ENCODE measurements around the gene LONP2.

LONP2 gene

GRCh38 chr16:48280546-48280945 lies 36.4 kb downstream of the LONP2 start:
- peaks cover 12% of the 10 kb centered on the region for H3K4me1 ChIP-seq (ENCODE audit: low read length)
- H3K9ac ChIP-seq (ENCODE audit: low read length), result no peak overlapping the region
- peaks cover 13% of the 10 kb centered on the region for H3K36me3 ChIP-seq (replicated peaks; ENCODE audit: low read depth, low read length)
- no peak overlapping the region for H2AFZ ChIP-seq (ENCODE audit: low read depth, low read length)
- H3K27me3 ChIP-seq (ENCODE audit: low read depth, low read length), result no peaks in the 10 kb centered on the region
- no peaks in the 10 kb centered on the region for H3K9me3 ChIP-seq (ENCODE audit: insufficient read depth, low read length)
- 0 out of 2 replicates have a peak, but pooled peaks cover 6% of the 10 kb centered on the region for H4K20me1 ChIP-seq (ENCODE audit: insufficient read depth, low read length)
- H3K4me2 ChIP-seq (ENCODE audit: low read length), result peak overlapping the region; percentile 4; the same call in 1 of the 2 replicates
- H3K27ac ChIP-seq (ENCODE audit: low read length), result no peak overlapping the region
- TF ChIP-seq CTCF (IDR thresholded peaks at IDR 0.05; ENCODE audit: low read depth, low read length), result no peak
- TF ChIP-seq EZH2phosphoT487 (IDR thresholded peaks at IDR 0.05; ENCODE audit: low read depth), result no peak
- no peak overlapping the region for H3K4me3 ChIP-seq (ENCODE audit: low read length)
- H3K79me2 ChIP-seq (ENCODE audit: low read length), result no peaks in the 10 kb centered on the region

GRCh38 chr16:48282636-48283263 lies 38.6 kb downstream of the LONP2 start:
- peaks cover 6% of the 10 kb centered on the region; the same call in 1 of the 2 replicates for H3K9me3 ChIP-seq (ENCODE audit: insufficient read depth, low read length)
- no peak overlapping the region for H3K4me2 ChIP-seq (ENCODE audit: low read length)
- H4K20me1 ChIP-seq (ENCODE audit: insufficient read depth, low read length), result 0 out of 2 replicates have a peak, but pooled peaks cover 6% of the 10 kb centered on the region
- H3K79me2 ChIP-seq (ENCODE audit: low read length), result peaks cover 3% of the 10 kb centered on the region; the same call in 1 of the 2 replicates
- no peak overlapping the region for H2AFZ ChIP-seq (ENCODE audit: low read depth, low read length)
- no peak overlapping the region for H3K27ac ChIP-seq (ENCODE audit: low read length)
- TF ChIP-seq EZH2phosphoT487 (IDR thresholded peaks at IDR 0.05; ENCODE audit: low read depth) (no peak), CTCF (IDR thresholded peaks at IDR 0.05; ENCODE audit: low read depth, low read length) (no peak)
- H3K4me1 ChIP-seq (ENCODE audit: low read length), result peaks cover 12% of the 10 kb centered on the region
- H3K9ac ChIP-seq (ENCODE audit: low read length), result no peak overlapping the region
- no peaks in the 10 kb centered on the region for H3K27me3 ChIP-seq (ENCODE audit: low read depth, low read length)
- H3K36me3 ChIP-seq (replicated peaks; ENCODE audit: low read depth, low read length), result peaks cover 27% of the 10 kb centered on the region
- H3K4me3 ChIP-seq (ENCODE audit: low read length), result no peak overlapping the region

DNA sequence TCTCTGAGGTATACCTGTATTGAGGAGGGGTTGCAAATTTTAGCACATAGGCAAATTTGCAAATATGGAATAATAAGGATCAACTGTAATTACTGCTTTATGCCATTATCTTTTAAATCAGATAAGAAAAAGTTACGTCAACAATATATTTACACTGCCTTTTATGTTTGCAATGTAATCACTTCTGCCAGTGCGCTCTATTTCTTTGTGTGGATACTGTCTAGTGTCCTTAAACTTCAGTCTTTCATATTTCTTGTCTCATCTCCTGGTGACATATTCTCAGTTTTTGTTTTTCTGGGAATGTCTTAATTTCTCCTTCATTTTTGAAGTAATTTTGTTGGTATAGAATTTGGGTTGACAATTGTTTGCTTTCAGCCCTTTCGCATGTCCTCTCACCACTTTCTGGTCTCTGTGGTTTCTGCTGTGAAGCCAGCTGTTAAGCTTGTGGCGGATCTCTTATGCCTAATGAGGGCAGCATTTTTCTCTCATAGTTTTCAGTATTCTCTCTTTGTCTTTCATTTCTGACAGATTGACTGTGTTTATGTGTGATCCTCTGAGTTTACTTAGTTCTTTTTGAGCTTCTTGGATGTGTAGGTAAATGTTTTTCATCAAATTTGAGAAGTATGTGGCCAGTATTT lies 40.8 kb downstream of the LONP2 start:
- H3K27ac ChIP-seq (ENCODE audit: low read length), result no peak overlapping the region
- no peak overlapping the region for H3K4me2 ChIP-seq (ENCODE audit: low read length)
- no peak overlapping the region for H2AFZ ChIP-seq (ENCODE audit: low read depth, low read length)
- H3K36me3 ChIP-seq (replicated peaks; ENCODE audit: low read depth, low read length), result peaks cover 21% of the 10 kb centered on the region
- H4K20me1 ChIP-seq (ENCODE audit: insufficient read depth, low read length), result no peaks in the 10 kb centered on the region
- H3K4me3 ChIP-seq (ENCODE audit: low read length), result no peak overlapping the region
- no peak for TF ChIP-seq CTCF (IDR thresholded peaks at IDR 0.05; ENCODE audit: low read depth, low read length)
- TF ChIP-seq EZH2phosphoT487 (IDR thresholded peaks at IDR 0.05; ENCODE audit: low read depth), result no peak
- no peak overlapping the region for H3K9ac ChIP-seq (ENCODE audit: low read length)
- H3K9me3 ChIP-seq (ENCODE audit: insufficient read depth, low read length), result peaks cover 6% of the 10 kb centered on the region; the same call in 1 of the 2 replicates
- no peaks in the 10 kb centered on the region for H3K27me3 ChIP-seq (ENCODE audit: low read depth, low read length)
- peaks cover 10% of the 10 kb centered on the region for H3K4me1 ChIP-seq (ENCODE audit: low read length)
- peaks cover 3% of the 10 kb centered on the region; the same call in 1 of the 2 replicates for H3K79me2 ChIP-seq (ENCODE audit: low read length)

- no peak overlapping the region for H3K27ac ChIP-seq (ENCODE audit: low read length)
- no peak for TF ChIP-seq CTCF (IDR thresholded peaks at IDR 0.05; ENCODE audit: low read depth, low read length)
- TF ChIP-seq EZH2phosphoT487 (IDR thresholded peaks at IDR 0.05; ENCODE audit: low read depth), result no peak
Observed at GRCh38 chr16:48287239-48287638, 43.1 kb downstream of the LONP2 start.

More at GRCh38 chr16:48287239-48287638, 43.1 kb downstream of the LONP2 start:
- no peaks in the 10 kb centered on the region for H3K27me3 ChIP-seq (ENCODE audit: low read depth, low read length)
- peaks cover 3% of the 10 kb centered on the region; the same call in 1 of the 2 replicates for H3K79me2 ChIP-seq (ENCODE audit: low read length)
- H3K4me2 ChIP-seq (ENCODE audit: low read length), result no peak overlapping the region
- no peak overlapping the region for H3K4me3 ChIP-seq (ENCODE audit: low read length)
- H4K20me1 ChIP-seq (ENCODE audit: insufficient read depth, low read length), result no peaks in the 10 kb centered on the region
- no peak overlapping the region for H2AFZ ChIP-seq (ENCODE audit: low read depth, low read length)
- H3K9ac ChIP-seq (ENCODE audit: low read length), result no peak overlapping the region
- H3K9me3 ChIP-seq (ENCODE audit: insufficient read depth, low read length), result peaks cover 6% of the 10 kb centered on the region; the same call in 1 of the 2 replicates
- H3K36me3 ChIP-seq (replicated peaks; ENCODE audit: low read depth, low read length), result peaks cover 33% of the 10 kb centered on the region
- H3K4me1 ChIP-seq (ENCODE audit: low read length), result no peaks in the 10 kb centered on the region

All from OCI-LY3 (cell line).